Keratinocyte (primary cell): Measurements from ENCODE around the gene BSX. TPM values are rescaled to one million over a fixed set of nuclear protein-coding genes. Genes with fewer than 3 reads are reported as not detected.

Source experiments
- DNase-seq: peaks from one replicate; pipeline ENCODE4 v3.0.0-alpha.2; 2011; ENCODE audit warnings: low read depth, missing footprints, low spot score
- FAIRE-seq: peaks from 2 replicates; lab custom pipeline; 2011; peaks lifted over from hg19 to GRCh38; lab: Jason Lieb, UNC
- H2AFZ ChIP-seq: 2 replicates; pipeline ENCODE4 v1.6.0; 2012; ENCODE audit warnings: low read length, control low read depth, inconsistent platforms; ENCODE audit not compliant: control insufficient read depth
- H3K27ac ChIP-seq: 2 replicates; pipeline ENCODE4 v1.5.1; 2011; ENCODE audit warnings: low read length; ENCODE audit not compliant: control insufficient read depth, insufficient read depth
- H3K27me3 ChIP-seq: 3 replicates; pipeline ENCODE4 v1.6.0; 2011; ENCODE audit warnings: low read length; ENCODE audit not compliant: control insufficient read depth, insufficient read depth; ENCODE audit errors: extremely low read depth
- H3K36me3 ChIP-seq, 2 experiments: 2 replicates in 1 of 2; 3 replicates in 1 of 2; pipeline ENCODE4 v1.5.1; 2011; ENCODE audit warnings: low read length in 2 of 2, mild to moderate bottlenecking in 1 of 2; ENCODE audit not compliant: control insufficient read depth in 2 of 2, insufficient read depth in 2 of 2; ENCODE audit errors: extremely low read depth in 1 of 2
- H3K4me1 ChIP-seq: 3 replicates; pipeline ENCODE4 v1.5.1; 2011; ENCODE audit warnings: low read length; ENCODE audit not compliant: control insufficient read depth, insufficient read depth; ENCODE audit errors: extremely low read depth
- H3K4me2 ChIP-seq: 3 replicates; pipeline ENCODE4 v1.6.0; 2011; ENCODE audit warnings: low read depth, low read length; ENCODE audit not compliant: control insufficient read depth, insufficient read depth; ENCODE audit errors: extremely low read depth
- H3K4me3 ChIP-seq, 3 experiments: fragments of 200-600 bp in 1 of 3; sonication (generic) in 1 of 3; 2 replicates in 2 of 3; 3 replicates in 1 of 3; pipeline ENCODE4 v1.5.1; 2011 to 2016; ENCODE audit warnings: low read length in 3 of 3, mild to moderate bottlenecking in 3 of 3, control low read depth in 2 of 3, inconsistent platforms in 1 of 3, low read depth in 1 of 3, mixed read lengths in 1 of 3, mixed run types in 1 of 3, moderate library complexity in 1 of 3; ENCODE audit not compliant: control insufficient read depth in 2 of 3, insufficient read depth in 2 of 3; ENCODE audit errors: extremely low read depth in 1 of 3
- H3K79me2 ChIP-seq: 2 replicates; pipeline ENCODE4 v1.6.0; 2012; ENCODE audit warnings: low read length; ENCODE audit not compliant: control insufficient read depth, insufficient read depth
- H3K9ac ChIP-seq: 3 replicates; pipeline ENCODE4 v1.6.0; 2011; ENCODE audit warnings: low read length; ENCODE audit not compliant: control insufficient read depth, insufficient read depth; ENCODE audit errors: extremely low read depth
- H3K9me1 ChIP-seq: 3 replicates; pipeline ENCODE4 v1.6.0; 2011; ENCODE audit warnings: low read length; ENCODE audit not compliant: control insufficient read depth, insufficient read depth; ENCODE audit errors: extremely low read depth
- H3K9me3 ChIP-seq: 2 replicates; pipeline ENCODE4 v1.5.1; 2012; ENCODE audit warnings: low read depth, low read length; ENCODE audit not compliant: control insufficient read depth
- H4K20me1 ChIP-seq: 3 replicates; pipeline ENCODE4 v1.6.0; 2011; ENCODE audit warnings: low read length; ENCODE audit not compliant: control insufficient read depth, insufficient read depth; ENCODE audit errors: extremely low read depth
- CTCF ChIP-seq, 3 experiments: IDR thresholded peaks in 1 of 3; conservative IDR thresholded peaks in 1 of 3; optimal IDR thresholded peaks in 1 of 3; 2 replicates in 2 of 3; 3 replicates in 1 of 3; pipeline versions ENCODE3 to v1.5.1; 2011; ENCODE audit warnings: low read length in 3 of 3, mild to moderate bottlenecking in 3 of 3, moderate library complexity in 2 of 3, control low read depth in 1 of 3, inconsistent platforms in 1 of 3; ENCODE audit not compliant: insufficient read depth in 2 of 3; ENCODE audit errors: extremely low read depth in 1 of 3
- EZH2 ChIP-seq: IDR thresholded peaks from one replicate; pipeline ENCODE4 v1.6.1; 2012; ENCODE audit warnings: inconsistent platforms, mild to moderate bottlenecking, low read length, moderate library complexity
- dilution Hi-C: fragments of 300-500 bp; cut with MboI; formaldehyde crosslinking; loops from one replicate; pipeline ENCODE4 v1.7.0; 2020; ENCODE audit warnings: low sequenced_read_pairs; ENCODE audit not compliant: extremely low pct_ligation_motif_present
- polyA plus RNA-seq, 5 experiments: library from polyadenylated mRNA; depleted of rRNA in 3 of 5; stranded (reverse) in 3 of 5; stranded (forward) in 1 of 5; unstranded in 1 of 5; fragments of >200 nt; gene quantifications; 1 replicate in 1 of 5; 2 replicates in 3 of 5; 3 replicates in 1 of 5; pipeline versions ENCODE4 v1.2.1 to v1.2.3, GENCODE V29; 2011 to 2012; ENCODE audit warnings: missing spikeins in 2 of 5, low read depth in 1 of 5, low replicate concordance in 1 of 5

The BSX gene
- polyA plus RNA-seq, 1 donor (not counting 4 experiments of a cell fraction or from before 2014, with no cell fraction given) = not detected

GRCh38 chr11:122951211-122951610 lies 30.4 kb downstream of the BSX start:
- Histone ChIP-seq H3K4me1 (no peaks in the 10 kb centered on the region), H3K4me2 (no peak overlapping the region), H3K27me3 (peaks cover 3% of the 10 kb centered on the region), H3K27ac (no peak overlapping the region), H3K9me1 (no peaks in the 10 kb centered on the region), H3K36me3 (no peaks in the 10 kb centered on the region), H3K79me2 (no peaks in the 10 kb centered on the region), H2AFZ (no peak overlapping the region), H3K9ac (no peak overlapping the region), H3K9me3 (no peaks in the 10 kb centered on the region), H3K4me3 (no peak overlapping the region), H4K20me1 (no peaks in the 10 kb centered on the region)
- no peak for TF ChIP-seq CTCF (optimal IDR thresholded peaks at IDR 0.05 in 1 of 3, IDR thresholded peaks at IDR 0.05 in 1 of 3, conservative IDR thresholded peaks at IDR 0.05 in 1 of 3; ENCODE audit: extremely low read depth in 1 of 3, insufficient read depth in 2 of 3, low read length in 3 of 3)
- no peak for TF ChIP-seq EZH2
- dilution Hi-C loops = no loop called here
- no peak for DNase-seq
- FAIRE-seq = no peak

- no peak overlapping the region for H2AFZ ChIP-seq
- H3K27me3 ChIP-seq = no peaks in the 10 kb centered on the region
- H3K9me1 ChIP-seq = no peaks in the 10 kb centered on the region
- DNase-seq = no peak
- H4K20me1 ChIP-seq = no peaks in the 10 kb centered on the region
- H3K79me2 ChIP-seq = no peaks in the 10 kb centered on the region
- H3K9ac ChIP-seq = no peak overlapping the region
- no peaks in the 10 kb centered on the region for H3K4me1 ChIP-seq
- H3K4me2 ChIP-seq = no peak overlapping the region
- FAIRE-seq = no peak
- no peaks in the 10 kb centered on the region for H3K36me3 ChIP-seq
- TF ChIP-seq CTCF (optimal IDR thresholded peaks at IDR 0.05 in 1 of 3, IDR thresholded peaks at IDR 0.05 in 1 of 3, conservative IDR thresholded peaks at IDR 0.05 in 1 of 3; ENCODE audit: extremely low read depth in 1 of 3, insufficient read depth in 2 of 3, low read length in 3 of 3) (no peak), EZH2 (no peak)
- dilution Hi-C loops = no loop called here
- no peak overlapping the region for H3K4me3 ChIP-seq
- no peak overlapping the region for H3K27ac ChIP-seq
- no peaks in the 10 kb centered on the region for H3K9me3 ChIP-seq
Observed at GRCh38 chr11:122938557-122938956, 43.1 kb downstream of the BSX start.
